ENCODE data around the gene SCRT2.

Gene SCRT2

DNA sequence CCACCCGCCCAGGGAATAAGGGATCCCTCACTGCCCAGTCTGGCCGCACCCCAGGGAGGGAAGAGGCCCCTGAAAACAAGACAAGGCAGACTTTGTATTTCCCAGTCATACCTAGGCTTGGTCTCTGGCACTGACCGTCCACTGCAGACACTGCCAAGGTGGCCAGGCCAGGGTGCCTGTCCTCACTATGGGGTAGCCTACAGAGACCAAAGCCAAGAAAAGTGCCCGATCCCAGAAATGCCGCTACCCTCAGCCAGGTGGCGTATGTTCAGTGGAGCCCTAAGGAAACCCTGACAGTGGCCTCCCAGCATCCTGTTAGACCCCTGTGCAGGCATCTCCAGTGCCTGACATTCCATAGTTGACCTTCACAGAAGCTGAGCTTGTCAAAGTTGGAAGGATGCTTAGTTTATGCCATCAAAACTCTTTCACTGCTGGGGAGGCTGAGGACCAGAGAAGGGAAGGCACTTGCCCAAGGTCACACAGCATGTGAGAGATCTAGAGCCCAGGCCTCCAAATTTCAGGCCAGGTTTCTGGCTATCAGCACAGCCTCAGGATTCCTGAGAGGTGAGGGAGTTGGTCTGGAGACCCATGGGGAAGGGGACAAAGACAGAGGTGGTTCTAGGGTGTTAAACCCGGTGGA, 2.5 kb downstream of the SCRT2 start:
- Mint-ChIP-seq H3K36me3 (peaks cover 3% of the 10 kb centered on the region), H3K4me1 (peaks cover 6% of the 10 kb centered on the region), H3K4me3 (no peak overlapping the region), H3K9me3 (peaks cover 2% of the 10 kb centered on the region), H3K27me3 (peaks cover 38% of the 10 kb centered on the region), H3K27ac (no peak overlapping the region)
- ATAC-seq (ENCODE audit: low read depth) (no peak), DNase-seq (ENCODE audit: low spot score in 2 of 2) (no peak)

- ATAC-seq (ENCODE audit: low read depth), result no peak
- Mint-ChIP-seq H3K27ac (no peak overlapping the region), H3K27me3 (peaks cover 42% of the 10 kb centered on the region), H3K9me3 (peaks cover 2% of the 10 kb centered on the region), H3K4me3 (no peak overlapping the region), H3K36me3 (peaks cover 3% of the 10 kb centered on the region), H3K4me1 (peaks cover 6% of the 10 kb centered on the region)
- no peak for DNase-seq (ENCODE audit: low spot score in 2 of 2)
Measured at GRCh38 chr20:671252-672030, 4.2 kb downstream of the SCRT2 start.

DNA sequence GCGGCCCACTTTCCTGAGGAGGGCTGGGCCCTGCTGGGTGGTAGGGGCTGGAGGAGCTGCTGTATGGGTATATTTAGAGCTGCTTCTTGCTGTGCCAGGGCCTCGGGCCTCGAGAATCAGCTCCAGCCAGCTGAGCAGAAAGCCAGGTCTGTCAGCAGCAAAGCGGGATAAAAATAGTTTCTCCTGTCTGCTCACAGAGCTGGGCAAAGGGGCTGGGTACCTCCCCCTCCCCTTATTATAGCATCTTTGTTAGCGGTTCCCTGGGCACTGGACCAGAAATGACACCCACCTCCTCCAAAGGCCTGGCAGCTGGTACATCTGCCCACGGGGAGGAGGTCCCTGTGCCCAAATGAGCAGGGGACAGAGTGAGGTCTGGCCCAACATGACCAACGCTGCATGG, 6.0 kb downstream of the SCRT2 start:
- H3K27ac Mint-ChIP-seq, result no peak overlapping the region
- no peaks in the 10 kb centered on the region for H3K36me3 Mint-ChIP-seq

GRCh38 chr20:668638-669037, 7.0 kb downstream of the SCRT2 start:
- no peaks in the 10 kb centered on the region for H3K4me1 Mint-ChIP-seq
- H3K27ac Mint-ChIP-seq, result no peak overlapping the region
- DNase-seq (ENCODE audit: low spot score in 2 of 2) (no peak), ATAC-seq (ENCODE audit: low read depth) (no peak)
- H3K27me3 Mint-ChIP-seq, result peaks cover 37% of the 10 kb centered on the region
- no peak overlapping the region for H3K4me3 Mint-ChIP-seq
- no peaks in the 10 kb centered on the region for H3K9me3 Mint-ChIP-seq
- no peaks in the 10 kb centered on the region for H3K36me3 Mint-ChIP-seq

More for the DNA sequence above, 6.0 kb downstream of the SCRT2 start:
- peaks cover 44% of the 10 kb centered on the region for H3K27me3 Mint-ChIP-seq
- DNase-seq (ENCODE audit: low spot score in 2 of 2), result no peak
- H3K4me3 Mint-ChIP-seq, result no peak overlapping the region
- no peak for ATAC-seq (ENCODE audit: low read depth)
- no peaks in the 10 kb centered on the region for H3K9me3 Mint-ChIP-seq
- H3K4me1 Mint-ChIP-seq, result no peaks in the 10 kb centered on the region

- Mint-ChIP-seq H3K36me3 (peaks cover 2% of the 10 kb centered on the region), H3K27ac (no peak overlapping the region), H3K27me3 (peaks cover 37% of the 10 kb centered on the region), H3K9me3 (no peaks in the 10 kb centered on the region), H3K4me1 (peaks cover 2% of the 10 kb centered on the region), H3K4me3 (no peak overlapping the region)
- no peak for DNase-seq (ENCODE audit: low spot score in 2 of 2)
- ATAC-seq (ENCODE audit: low read depth), result no peak
Measured at GRCh38 chr20:668050-668449, 7.6 kb downstream of the SCRT2 start.

DNA sequence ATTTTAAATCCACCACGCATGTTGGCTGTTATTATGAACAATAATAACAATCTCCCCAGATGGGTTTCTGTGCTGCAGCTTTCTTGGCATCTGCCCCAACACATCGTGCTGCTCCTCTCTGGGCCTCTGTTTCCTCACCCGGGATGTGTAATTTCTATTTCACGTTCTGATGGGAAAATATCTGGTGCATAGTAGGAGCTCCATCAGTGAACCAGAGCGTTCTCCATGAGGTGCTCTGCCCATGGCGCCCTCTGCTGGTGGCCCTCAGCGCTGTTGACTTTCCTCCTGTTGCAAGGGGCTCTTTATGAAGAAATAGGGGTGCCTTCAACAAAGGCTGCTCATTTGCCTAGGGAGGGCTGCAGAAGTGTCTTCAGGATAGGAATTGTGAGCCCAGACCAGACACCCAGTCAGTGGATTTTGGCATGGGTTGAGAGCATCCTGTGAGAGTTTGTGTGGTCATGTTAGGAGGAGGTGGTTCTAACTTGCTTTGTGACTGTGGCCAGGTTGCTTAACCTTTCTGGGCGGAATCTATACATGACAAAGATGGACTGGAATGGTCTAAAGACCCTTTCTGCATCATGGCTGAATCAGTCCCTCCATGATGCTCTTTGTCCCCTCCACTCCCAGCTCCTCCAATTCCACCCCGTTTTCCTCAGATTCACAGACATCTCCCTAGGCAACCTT, 8.1 kb downstream of the SCRT2 start:
- Mint-ChIP-seq H3K9me3 (no peaks in the 10 kb centered on the region), H3K4me1 (peaks cover 6% of the 10 kb centered on the region), H3K36me3 (peaks cover 6% of the 10 kb centered on the region), H3K27me3 (peaks cover 38% of the 10 kb centered on the region), H3K27ac (no peak overlapping the region), H3K4me3 (no peak overlapping the region)
- ATAC-seq (ENCODE audit: low read depth) (no peak), DNase-seq (ENCODE audit: low spot score in 2 of 2) (peak in 1 of 2 donors; percentile 34)

DNA sequence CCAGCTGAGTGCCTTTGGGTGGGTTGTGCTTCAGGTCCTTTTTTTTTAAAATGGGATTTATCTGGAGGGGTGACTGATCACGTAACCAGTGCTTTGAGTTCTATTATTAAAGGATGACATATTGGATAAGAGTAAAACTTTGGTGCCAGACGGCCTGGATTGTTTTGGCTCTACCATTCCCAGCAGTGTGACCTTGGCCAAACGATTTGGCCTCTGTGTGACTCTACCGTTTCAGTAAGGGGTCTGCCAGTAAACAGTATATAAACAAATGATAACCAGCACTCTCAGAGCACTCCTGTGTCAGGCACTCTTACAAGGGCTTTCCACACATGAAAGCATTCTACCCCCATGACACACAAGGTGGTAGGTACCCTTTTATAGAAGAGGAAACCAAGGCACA, 8.7 kb downstream of the SCRT2 start:
- ATAC-seq (ENCODE audit: low read depth) (no peak), DNase-seq (ENCODE audit: low spot score in 2 of 2) (no peak)
- H3K36me3 Mint-ChIP-seq, result peaks cover 6% of the 10 kb centered on the region
- no peak overlapping the region for H3K27ac Mint-ChIP-seq
- no peaks in the 10 kb centered on the region for H3K9me3 Mint-ChIP-seq
- H3K27me3 Mint-ChIP-seq, result peaks cover 35% of the 10 kb centered on the region
- H3K4me1 Mint-ChIP-seq, result peaks cover 6% of the 10 kb centered on the region
- H3K4me3 Mint-ChIP-seq, result no peak overlapping the region

DNA sequence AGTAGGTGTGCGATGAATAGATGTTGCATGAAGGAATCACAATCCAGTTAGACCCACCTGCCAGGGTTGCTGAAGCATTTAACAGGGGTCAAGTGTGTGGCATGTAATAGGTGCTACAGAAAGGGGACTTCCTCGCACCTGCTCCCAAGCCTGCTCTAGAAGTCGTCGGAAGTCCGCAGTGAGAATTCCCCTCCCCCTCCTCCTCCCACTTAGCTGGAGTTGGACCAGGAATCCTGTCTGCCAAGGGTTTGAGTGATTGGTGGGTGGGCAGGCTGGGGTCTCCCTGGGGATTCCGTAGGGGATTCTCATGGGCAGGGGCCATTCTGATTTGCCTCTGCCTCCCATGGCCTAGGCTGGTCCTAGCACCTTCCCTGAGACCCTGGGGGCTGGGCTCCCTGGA, 10.3 kb downstream of the SCRT2 start:
- Mint-ChIP-seq H3K36me3 (peaks cover 6% of the 10 kb centered on the region), H3K4me3 (no peak overlapping the region), H3K27ac (no peak overlapping the region), H3K27me3 (peaks cover 41% of the 10 kb centered on the region), H3K9me3 (no peaks in the 10 kb centered on the region), H3K4me1 (peaks cover 6% of the 10 kb centered on the region)
- DNase-seq (ENCODE audit: low spot score in 2 of 2), result no peak
- ATAC-seq (ENCODE audit: low read depth), result no peak

DNA sequence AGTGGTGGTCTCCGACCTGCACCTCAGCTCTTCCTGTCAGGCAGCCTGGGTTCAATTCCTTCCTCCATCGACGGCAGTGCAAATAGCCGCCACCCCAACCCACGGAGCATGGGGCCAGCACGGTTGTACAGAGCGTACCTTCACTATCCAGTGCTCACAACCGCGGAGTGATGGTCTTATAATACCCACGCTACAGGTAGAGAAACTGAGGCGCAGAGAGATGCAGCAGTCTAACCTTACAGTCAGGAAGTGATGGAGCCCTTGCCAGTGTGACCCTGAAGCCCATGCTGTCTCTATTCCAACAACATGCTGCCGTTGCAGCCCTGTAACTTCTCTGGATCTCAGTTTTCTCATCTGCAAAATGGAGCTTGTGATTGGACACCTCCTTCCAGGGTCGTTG, 11.0 kb downstream of the SCRT2 start:
- Mint-ChIP-seq H3K27ac (no peak overlapping the region), H3K4me1 (peaks cover 6% of the 10 kb centered on the region), H3K36me3 (peaks cover 6% of the 10 kb centered on the region), H3K9me3 (no peaks in the 10 kb centered on the region), H3K27me3 (peaks cover 41% of the 10 kb centered on the region), H3K4me3 (no peak overlapping the region)
- no peak for DNase-seq (ENCODE audit: low spot score in 2 of 2)
- no peak for ATAC-seq (ENCODE audit: low read depth)

DNA sequence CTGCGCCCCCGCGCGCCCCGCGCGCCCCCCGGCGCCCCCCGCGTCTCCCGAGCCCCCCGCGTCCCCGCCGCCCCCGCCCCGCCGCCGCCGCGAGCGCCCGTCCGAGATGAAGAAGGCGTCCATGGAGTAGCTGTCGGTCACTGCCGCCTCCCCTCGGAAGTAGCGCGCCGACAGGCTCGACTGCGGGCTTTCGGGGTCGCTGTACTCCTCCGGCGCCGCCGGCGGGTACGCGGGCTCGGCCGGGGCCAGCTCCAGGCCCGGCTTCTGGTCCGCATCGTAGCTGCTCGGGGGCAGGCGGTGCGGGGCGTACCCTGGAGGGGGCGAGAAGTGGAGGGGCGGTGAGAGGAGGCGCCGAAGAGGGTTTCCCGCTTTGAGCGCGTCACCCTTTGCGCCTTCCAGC, 11.5 kb downstream of the SCRT2 start:
- Mint-ChIP-seq H3K27ac (no peak overlapping the region), H3K27me3 (peaks cover 43% of the 10 kb centered on the region), H3K9me3 (no peaks in the 10 kb centered on the region), H3K4me1 (peaks cover 6% of the 10 kb centered on the region), H3K36me3 (peaks cover 6% of the 10 kb centered on the region), H3K4me3 (no peak overlapping the region)
- DNase-seq (ENCODE audit: low spot score in 2 of 2) (no peak), ATAC-seq (ENCODE audit: low read depth) (no peak)

GRCh38 chr20:663315-664090, 12.1 kb downstream of the SCRT2 start:
- no peak for ATAC-seq (ENCODE audit: low read depth)

GRCh38 chr20:662277-663192, 13.1 kb downstream of the SCRT2 start:
- Mint-ChIP-seq H3K27ac (peak overlapping the region; percentile 11), H3K4me3 (no peak overlapping the region), H3K27me3 (peaks cover 45% of the 10 kb centered on the region), H3K4me1 (peaks cover 6% of the 10 kb centered on the region), H3K9me3 (no peaks in the 10 kb centered on the region), H3K36me3 (peaks cover 6% of the 10 kb centered on the region)
- DNase-seq (ENCODE audit: low spot score in 2 of 2), result no peak
- no peak for ATAC-seq (ENCODE audit: low read depth)

More at GRCh38 chr20:663315-664090, 12.1 kb downstream of the SCRT2 start:
- H3K4me3 Mint-ChIP-seq, result no peak overlapping the region
- peaks cover 6% of the 10 kb centered on the region for H3K4me1 Mint-ChIP-seq
- H3K9me3 Mint-ChIP-seq, result no peaks in the 10 kb centered on the region
- peaks cover 43% of the 10 kb centered on the region for H3K27me3 Mint-ChIP-seq
- DNase-seq (ENCODE audit: low spot score in 2 of 2), result no peak
- peaks cover 6% of the 10 kb centered on the region for H3K36me3 Mint-ChIP-seq
- H3K27ac Mint-ChIP-seq, result peak overlapping the region; percentile 11

Measured in memory B cell (primary cell).